ENCODE data around the gene OLA1.
"Not testable (repeated sequence)": the region's sequence is repeated elsewhere in the genome, so short reads cannot be mapped to it uniquely, and the experiment has no call there.

The OLA1 gene

GRCh38 chr2:174248187-174248997 is at the start of gene OLA1:
TSS of gene OLA1 (minus strand) at chr2:174248532. CDS start at chr2:174246815, 1,717 bp downstream.
- DNase-seq: peak; percentile 79

- no peak for DNase-seq
These were observed 44.6 kb upstream of the OLA1 start for GRCh38 chr2:174292908-174293307.

GRCh38 chr2:174286172-174286571 is 37.8 kb upstream of the OLA1 start:
- no peak for DNase-seq

GRCh38 chr2:174282441-174282840 is 34.1 kb upstream of the OLA1 start:
- DNase-seq: no peak

GRCh38 chr2:174281736-174282135 is 33.4 kb upstream of the OLA1 start:
- no peak for DNase-seq

- no peak for DNase-seq
These were observed 32.3 kb upstream of the OLA1 start for GRCh38 chr2:174280596-174280995.

- DNase-seq: not testable (repeated sequence)
These were observed 21.9 kb upstream of the OLA1 start for GRCh38 chr2:174270263-174270662.

- DNase-seq: no peak
These were observed 18.0 kb upstream of the OLA1 start for GRCh38 chr2:174266288-174266687.

GRCh38 chr2:174263997-174264396 is 15.7 kb upstream of the OLA1 start:
- no peak for DNase-seq

- DNase-seq: no peak
These were observed 11.6 kb upstream of the OLA1 start for GRCh38 chr2:174259981-174260380.

GRCh38 chr2:174254267-174254666 is 5.9 kb upstream of the OLA1 start:
- DNase-seq: no peak

GRCh38 chr2:174248998-174249592 is 763 bp upstream of the OLA1 start:
- no peak for DNase-seq

GRCh38 chr2:174247474-174248186 is 702 bp downstream of the OLA1 start:
- peak; percentile 12 for DNase-seq

GRCh38 chr2:174246944-174247381 is 1.4 kb downstream of the OLA1 start:
- no peak for DNase-seq

GRCh38 chr2:174245628-174246027 is 2.7 kb downstream of the OLA1 start:
- not testable (repeated sequence) for DNase-seq

- no peak for DNase-seq
These were observed 3.3 kb downstream of the OLA1 start for GRCh38 chr2:174245065-174245464.

GRCh38 chr2:174243812-174244211 is 4.5 kb downstream of the OLA1 start:
- no peak for DNase-seq

GRCh38 chr2:174240097-174240496 is 8.2 kb downstream of the OLA1 start:
- no peak for DNase-seq

- no peak for DNase-seq
These were observed 11.9 kb downstream of the OLA1 start for GRCh38 chr2:174236429-174236828.

- DNase-seq: no peak
These were observed 12.7 kb downstream of the OLA1 start for GRCh38 chr2:174235680-174236079.

GRCh38 chr2:174233771-174234275 is 14.5 kb downstream of the OLA1 start:
- DNase-seq: no peak

- DNase-seq: no peak
These were observed 20.6 kb downstream of the OLA1 start for GRCh38 chr2:174227748-174228147.

GRCh38 chr2:174224665-174225288 is 23.6 kb downstream of the OLA1 start:
- no peak for DNase-seq

Measured in NCI-H748 treated with DMSO at 0.1 percent for 48 hours (cell line).